GM13976 (cell line): ENCODE data around the gene ZBTB34.
"Not testable (repeated sequence)": the region's sequence is repeated elsewhere in the genome, so short reads cannot be mapped to it uniquely, and the experiment has no call there.

Experiments used
- DNase-seq: peaks from one replicate; pipeline ENCODE4 v3.0.0; 2012; ENCODE audit warnings: low spot score
- CTCF ChIP-seq: IDR thresholded peaks from 2 replicates; pipeline ENCODE4 v1.5.1; 2012; ENCODE audit warnings: borderline replicate concordance, mild to moderate bottlenecking; ENCODE audit not compliant: insufficient read depth; ENCODE audit errors: extremely low read depth, missing control alignments, control extremely low read depth
- in situ Hi-C: fragments of 300-500 bp; cut with MboI; formaldehyde crosslinking; loops from one replicate; pipeline ENCODE4 v1.12.0; 2022; ENCODE audit warnings: low sequenced_read_pairs, mixed read lengths, inconsistent platforms; ENCODE audit not compliant: unreplicated experiment

Gene ZBTB34

GRCh38 chr9:126822278-126822677, 38.2 kb upstream of the ZBTB34 start:
- no peak for TF ChIP-seq CTCF
- in situ Hi-C loops = no loop called here
- no peak for DNase-seq

- in situ Hi-C loops = no loop called here
These were observed 37.6 kb upstream of the ZBTB34 start for GRCh38 chr9:126822873-126823272.

GRCh38 chr9:126824052-126824451, 36.4 kb upstream of the ZBTB34 start:
- DNase-seq, in situ Hi-C loops: not testable (repeated sequence)

More at GRCh38 chr9:126822873-126823272, 37.6 kb upstream of the ZBTB34 start:
- DNase-seq = no peak
- TF ChIP-seq CTCF = no peak

GRCh38 chr9:126827227-126827626, 33.2 kb upstream of the ZBTB34 start:
- no peak for DNase-seq
- in situ Hi-C loops = no loop called here
- no peak for TF ChIP-seq CTCF

DNA sequence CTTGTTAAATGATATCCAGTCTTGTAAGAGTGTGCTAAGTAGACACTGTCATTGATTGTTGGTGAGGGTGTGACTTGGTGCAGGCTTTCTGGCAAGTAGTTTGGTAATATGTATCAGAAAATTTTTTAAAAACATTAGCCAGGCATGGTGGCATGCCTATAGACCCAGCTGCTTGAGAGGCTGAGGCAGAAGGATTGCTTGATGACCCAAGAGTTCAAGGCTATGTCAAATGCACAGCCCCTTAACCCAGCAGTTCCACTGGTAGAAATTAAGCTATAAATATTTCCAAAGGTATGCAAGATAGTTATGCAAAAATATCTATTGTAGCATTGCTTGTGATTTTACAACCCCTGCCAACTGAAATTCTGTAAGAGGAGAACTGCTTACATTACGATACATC, 31.4 kb upstream of the ZBTB34 start:
- DNase-seq = no peak
- TF ChIP-seq CTCF = no peak
- in situ Hi-C loops = no loop called here

DNA sequence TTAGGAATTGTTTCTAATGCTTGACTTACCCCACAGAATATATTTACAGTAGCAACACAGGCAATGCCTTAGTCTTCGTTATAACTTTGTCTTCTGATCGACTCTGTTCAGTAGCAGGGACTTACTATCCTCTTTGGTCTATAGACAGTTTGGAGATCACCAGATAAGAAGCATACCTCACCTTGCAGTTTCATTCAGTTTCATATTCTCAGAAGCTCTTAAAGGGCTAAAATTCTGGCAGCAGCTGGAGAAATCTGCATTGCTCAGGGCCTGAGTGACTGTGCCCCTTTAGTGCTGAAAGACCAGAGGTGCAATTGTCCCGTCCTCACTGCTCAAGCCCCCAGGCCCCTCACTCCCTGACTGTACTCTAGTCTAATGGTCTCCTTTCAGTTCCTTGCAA, 29.6 kb upstream of the ZBTB34 start:
- no peak for DNase-seq
- in situ Hi-C loops = no loop called here
- TF ChIP-seq CTCF = no peak

DNA sequence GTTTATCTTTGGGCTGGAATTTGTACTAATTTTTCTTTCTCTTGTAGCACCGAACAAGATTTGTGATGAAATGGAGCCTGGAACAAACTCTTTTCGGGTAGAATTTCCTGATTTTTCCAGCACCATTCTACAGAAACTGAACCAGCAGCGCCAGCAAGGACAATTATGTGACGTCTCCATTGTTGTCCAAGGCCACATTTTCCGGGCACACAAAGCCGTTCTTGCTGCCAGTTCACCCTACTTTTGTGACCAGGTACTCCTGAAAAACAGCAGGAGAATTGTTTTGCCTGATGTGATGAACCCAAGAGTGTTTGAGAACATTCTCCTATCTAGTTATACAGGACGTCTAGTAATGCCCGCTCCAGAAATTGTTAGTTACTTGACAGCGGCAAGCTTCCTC, 28.0 kb upstream of the ZBTB34 start:
- in situ Hi-C loops = no loop called here
- no peak for DNase-seq
- TF ChIP-seq CTCF = no peak

DNA sequence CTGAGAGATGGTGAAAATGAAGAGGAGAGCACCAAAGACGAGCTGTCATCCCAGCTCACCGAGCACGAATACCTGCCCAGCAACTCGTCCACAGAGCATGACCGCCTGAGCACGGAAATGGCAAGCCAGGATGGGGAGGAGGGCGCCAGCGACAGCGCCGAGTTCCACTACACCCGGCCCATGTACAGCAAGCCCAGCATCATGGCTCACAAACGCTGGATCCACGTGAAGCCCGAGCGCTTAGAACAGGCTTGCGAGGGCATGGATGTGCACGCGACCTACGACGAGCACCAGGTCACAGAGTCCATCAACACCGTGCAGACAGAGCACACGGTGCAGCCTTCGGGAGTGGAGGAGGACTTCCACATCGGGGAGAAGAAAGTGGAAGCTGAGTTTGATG, 27.4 kb upstream of the ZBTB34 start:
- in situ Hi-C loops = no loop called here
- TF ChIP-seq CTCF = no peak
- no peak for DNase-seq
